Endothelial cell of umbilical vein (primary cell): ENCODE results near the gene ZNF514. TPM values are rescaled to one million over a fixed set of nuclear protein-coding genes. Genes with fewer than 3 reads are reported as not detected.

ENCODE experiments used
- BruUV-seq: library from RNA; stranded (reverse); fragments of 400-500 nt; replicated peaks from 2 replicates; lab custom pipeline; 2021; lab: Mats Ljungman, UMichigan
- CTCF ChIA-PET: fragments of 300-600, 350-600 bp; sonication (Branson Sonifier 250); formaldehyde crosslinking; loops from one replicate; lab custom pipeline; 2021; ENCODE audit warnings: antibody characterized with exemption, inconsistent platforms; lab: Charles Lee
- POLR2A ChIA-PET: fragments of 300-600, 350-600 bp; sonication (Branson Sonifier 250); formaldehyde crosslinking; loops from one replicate; lab custom pipeline; 2021; ENCODE audit warnings: antibody characterized with exemption, inconsistent platforms; lab: Charles Lee
- DNase-seq: peaks from one replicate; pipeline ENCODE4 v3.0.0-alpha.2; 2011; ENCODE audit warnings: low read depth, low spot score
- FAIRE-seq: peaks from 2 replicates; lab custom pipeline; 2011; peaks lifted over from hg19 to GRCh38; lab: Jason Lieb, UNC
- H2AFZ ChIP-seq: 2 replicates; pipeline ENCODE4 v1.6.0; 2012; ENCODE audit warnings: low read depth, low read length, control low read depth, inconsistent platforms
- H3K27ac ChIP-seq: 2 replicates; pipeline ENCODE4 v1.5.1; 2011; ENCODE audit warnings: low read depth, mild to moderate bottlenecking, control low read depth, low read length, moderate library complexity; ENCODE audit not compliant: insufficient read depth
- H3K27me3 ChIP-seq, 2 experiments: 2 replicates each; pipeline versions ENCODE4 v1.6.0 to v1.6.1; 2011; ENCODE audit warnings: low read length in 2 of 2, mixed read lengths in 1 of 2; ENCODE audit not compliant: control insufficient read depth in 2 of 2, insufficient read depth in 2 of 2
- H3K36me3 ChIP-seq, 2 experiments: 2 replicates in 1 of 2; 3 replicates in 1 of 2; pipeline ENCODE4 v1.5.1; 2011; ENCODE audit warnings: low read length in 2 of 2, mild to moderate bottlenecking in 1 of 2, moderate library complexity in 1 of 2; ENCODE audit not compliant: control insufficient read depth in 2 of 2, insufficient read depth in 2 of 2; ENCODE audit errors: extremely low read depth in 1 of 2
- H3K4me1 ChIP-seq: 3 replicates; pipeline ENCODE4 v1.5.1; 2011; ENCODE audit warnings: mild to moderate bottlenecking, low read length; ENCODE audit not compliant: control insufficient read depth, insufficient read depth; ENCODE audit errors: extremely low read depth
- H3K4me2 ChIP-seq: 2 replicates; pipeline ENCODE4 v1.6.1; 2011; ENCODE audit warnings: low read length, control low read depth, mixed read lengths; ENCODE audit not compliant: insufficient read depth
- H3K4me3 ChIP-seq, 3 experiments: fragments of 200-600 bp in 1 of 3; sonication (generic), shearing (Covaris generic) in 1 of 3; replicated peaks in 1 of 3; 2 replicates each; pipeline ENCODE4 v1.5.1; 2011 to 2016; ENCODE audit warnings: control low read depth in 3 of 3, low read length in 3 of 3, mild to moderate bottlenecking in 2 of 3, inconsistent platforms in 1 of 3, low read depth in 1 of 3, moderate library complexity in 1 of 3; ENCODE audit not compliant: insufficient read depth in 1 of 3
- H3K79me2 ChIP-seq: 2 replicates; pipeline ENCODE4 v1.6.0; 2012; ENCODE audit warnings: low read length, inconsistent platforms; ENCODE audit not compliant: control insufficient read depth, insufficient read depth
- H3K9ac ChIP-seq: replicated peaks from 2 replicates; pipeline ENCODE3; 2011; ENCODE audit warnings: low read length, control low read depth; ENCODE audit not compliant: insufficient read depth; ENCODE audit errors: extremely low read depth
- H3K9me1 ChIP-seq: replicated peaks from 3 replicates; pipeline ENCODE4 v1.6.0; 2011; ENCODE audit warnings: mild to moderate bottlenecking, low read length; ENCODE audit not compliant: control insufficient read depth, insufficient read depth; ENCODE audit errors: extremely low read depth
- H3K9me3 ChIP-seq: replicated peaks from 2 replicates; pipeline ENCODE4 v1.5.1; 2012; ENCODE audit warnings: low read length, inconsistent platforms; ENCODE audit not compliant: control insufficient read depth, insufficient read depth
- H4K20me1 ChIP-seq: replicated peaks from 2 replicates; pipeline ENCODE3; 2011; ENCODE audit warnings: mild to moderate bottlenecking, low read length; ENCODE audit not compliant: control insufficient read depth, insufficient read depth; ENCODE audit errors: extremely low read depth
- EZH2 ChIP-seq: IDR thresholded peaks from 2 replicates; pipeline ENCODE4 v1.6.1; 2012; ENCODE audit warnings: borderline replicate concordance, low read depth, mild to moderate bottlenecking, moderate library complexity, low read length, inconsistent platforms; ENCODE audit not compliant: severe bottlenecking
- FOS ChIP-seq: IDR thresholded peaks from 2 replicates; pipeline ENCODE4 v1.6.1; 2011; ENCODE audit warnings: mild to moderate bottlenecking, low read length, moderate library complexity, borderline replicate concordance; ENCODE audit not compliant: insufficient read depth
- JUN ChIP-seq: IDR thresholded peaks from 2 replicates; pipeline ENCODE4 v1.6.1; 2011; ENCODE audit warnings: borderline replicate concordance, low read depth; ENCODE audit not compliant: insufficient read length, insufficient read depth
- MYC ChIP-seq: IDR thresholded peaks from one replicate; pipeline ENCODE4 v1.6.1; 2011; ENCODE audit warnings: mild to moderate bottlenecking, low read depth, low read length
- POLR2A ChIP-seq: IDR thresholded peaks from 2 replicates; pipeline ENCODE4 v1.6.1; 2012; ENCODE audit warnings: low read depth, mild to moderate bottlenecking, control low read depth, low read length
- dilution Hi-C: fragments of 300-500 bp; cut with MboI; formaldehyde crosslinking; loops from one replicate; pipeline ENCODE4 v1.15.0; 2019; ENCODE audit warnings: low sequenced_read_pairs; ENCODE audit not compliant: extremely low pct_ligation_motif_present
- intact Hi-C: fragments of 100-400 bp; cut with micrococcal nuclease; formaldehyde crosslinking; loops from one replicate; pipeline ENCODE4 v1.10.0; 2022
- polyA plus RNA-seq, 4 experiments: library from polyadenylated mRNA; depleted of rRNA in 3 of 4; stranded (reverse) in 3 of 4; unstranded in 1 of 4; fragments of >200 nt; gene quantifications; 2 replicates each; pipeline versions ENCODE4 v1.2.1 to v1.2.3, GENCODE V29; 2011 to 2012; ENCODE audit warnings: missing spikeins in 1 of 4
- total RNA-seq: library from RNA; stranded (reverse); gene quantifications from 2 replicates; pipeline ENCODE4 v1.2.3, GENCODE V29; 2021
- TF ChIP-seq, protein P1 (sequence below): IDR thresholded peaks from 2 replicates; pipeline ENCODE4 v1.6.1; 2011; ENCODE audit not compliant: insufficient read depth, insufficient read length

Gene ZNF514
- total and polyA plus RNA-seq, 2 donors (not counting 3 experiments of a cell fraction or from before 2014, with no cell fraction given) = 3.9 to 11.6 TPM

DNA sequence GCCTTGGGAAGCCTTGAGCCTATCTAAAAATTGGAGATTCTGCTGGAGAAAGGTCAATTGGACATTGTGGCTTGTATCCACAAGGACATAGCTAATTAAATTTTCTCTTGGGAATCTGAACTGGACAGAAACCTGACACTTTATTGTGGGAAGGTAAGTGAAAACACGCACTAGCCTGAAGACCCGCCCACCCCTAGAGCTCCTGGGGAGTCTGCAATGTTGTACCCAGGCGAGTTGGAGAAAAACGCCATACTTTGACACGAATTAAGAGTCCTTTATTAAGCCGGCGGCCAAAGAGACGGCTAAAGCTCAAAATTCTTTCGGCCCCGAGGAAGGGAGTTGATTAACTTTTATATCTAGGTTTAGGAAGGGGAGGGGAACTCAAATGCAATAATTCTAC lies 46.4 kb upstream of the ZNF514 start:
- peaks cover 3% of the 10 kb centered on the region for H3K9me3 ChIP-seq
- intact Hi-C loops (loop anchor here (10.0 kb wide), 1 partner anchor 81 kb away; the partner anchor contains the start of gene MRPS5), dilution Hi-C loops (no loop called here)
- no peaks in the 10 kb centered on the region for H3K9me1 ChIP-seq
- no TSS peak for BruUV-seq
- no peak for FAIRE-seq
- no peaks in the 10 kb centered on the region for H3K27me3 ChIP-seq
- H2AFZ ChIP-seq = no peak overlapping the region
- POLR2A ChIA-PET = no interaction called here
- H3K4me2 ChIP-seq = peak overlapping the region; percentile 92
- peaks cover 4% of the 10 kb centered on the region for H3K4me1 ChIP-seq
- no peak overlapping the region for H3K4me3 ChIP-seq
- no peak overlapping the region for H3K9ac ChIP-seq
- no peak overlapping the region for H3K27ac ChIP-seq
- H3K36me3 ChIP-seq = no peaks in the 10 kb centered on the region
- no peaks in the 10 kb centered on the region for H3K79me2 ChIP-seq
- no peaks in the 10 kb centered on the region for H4K20me1 ChIP-seq
- no peak for DNase-seq
- CTCF ChIA-PET = interaction anchor here (1.4 kb wide), 1 partner anchor 130 kb away, joined by 5 read pairs; no protein-coding TSS in a partner anchor
- TF ChIP-seq, protein P1, sequence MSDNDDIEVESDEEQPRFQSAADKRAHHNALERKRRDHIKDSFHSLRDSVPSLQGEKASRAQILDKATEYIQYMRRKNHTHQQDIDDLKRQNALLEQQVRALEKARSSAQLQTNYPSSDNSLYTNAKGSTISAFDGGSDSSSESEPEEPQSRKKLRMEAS = no peak
- no peak for TF ChIP-seq FOS

DNA sequence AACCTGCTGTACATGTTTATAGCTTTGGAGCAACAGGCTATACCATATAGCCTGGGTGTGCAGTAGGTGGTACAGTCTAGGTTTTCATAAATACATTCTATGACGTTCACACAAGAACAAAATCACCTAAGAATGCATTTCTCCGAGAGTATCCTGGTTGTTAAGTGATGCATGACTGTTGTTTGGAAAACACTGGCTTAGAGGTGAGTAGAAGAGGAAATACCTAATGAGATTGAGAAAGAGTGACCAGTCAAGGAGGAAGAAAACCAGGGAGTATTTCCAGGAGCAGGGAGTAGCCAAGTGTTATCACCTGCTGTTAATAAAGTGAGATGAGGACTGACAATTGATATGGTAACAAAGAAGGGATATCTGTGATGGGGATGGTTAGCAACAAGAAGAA lies 44.7 kb upstream of the ZNF514 start:
- Histone ChIP-seq H3K9me3 (peaks cover under 1% of the 10 kb centered on the region), H3K27ac (no peak overlapping the region), H3K4me3 (no peak overlapping the region), H3K9ac (no peak overlapping the region), H4K20me1 (no peaks in the 10 kb centered on the region), H3K9me1 (no peaks in the 10 kb centered on the region), H3K36me3 (no peaks in the 10 kb centered on the region), H3K27me3 (no peaks in the 10 kb centered on the region), H3K4me1 (peaks cover 4% of the 10 kb centered on the region), H3K4me2 (no peak overlapping the region), H2AFZ (no peak overlapping the region), H3K79me2 (no peaks in the 10 kb centered on the region)
- intact Hi-C loops = loop anchor here (10.0 kb wide), 1 partner anchor 80 kb away; the partner anchor contains the start of gene MRPS5
- POLR2A ChIA-PET = no interaction called here
- no TSS peak for BruUV-seq
- FAIRE-seq (no peak), DNase-seq (no peak)
- dilution Hi-C loops = no loop called here
- CTCF ChIA-PET = no interaction called here
- TF ChIP-seq POLR2A (no peak), EZH2 (no peak), MYC (no peak), JUN (no peak), FOS (no peak)
- TF ChIP-seq, protein P1 = no peak
